ENCODE results near the gene GPR15LG.

The GPR15LG gene

GRCh38 chr10:84181631-84182030 lies 8.0 kb downstream of the GPR15LG start (continued):
- TF ChIP-seq PATZ1 (CRISPR knock-in tag; IDR thresholded peaks at IDR 0.05; ENCODE audit: borderline replicate concordance): no peak
- no peak for TF ChIP-seq ZC3H10 (CRISPR knock-in tag; IDR thresholded peaks at IDR 0.05)
- TF ChIP-seq GLIS3 (CRISPR knock-in tag; IDR thresholded peaks at IDR 0.05): no peak

GRCh38 chr10:84184517-84184916 lies 10.9 kb downstream of the GPR15LG start:
- no peak for ATAC-seq
- TF ChIP-seq, protein P1, sequence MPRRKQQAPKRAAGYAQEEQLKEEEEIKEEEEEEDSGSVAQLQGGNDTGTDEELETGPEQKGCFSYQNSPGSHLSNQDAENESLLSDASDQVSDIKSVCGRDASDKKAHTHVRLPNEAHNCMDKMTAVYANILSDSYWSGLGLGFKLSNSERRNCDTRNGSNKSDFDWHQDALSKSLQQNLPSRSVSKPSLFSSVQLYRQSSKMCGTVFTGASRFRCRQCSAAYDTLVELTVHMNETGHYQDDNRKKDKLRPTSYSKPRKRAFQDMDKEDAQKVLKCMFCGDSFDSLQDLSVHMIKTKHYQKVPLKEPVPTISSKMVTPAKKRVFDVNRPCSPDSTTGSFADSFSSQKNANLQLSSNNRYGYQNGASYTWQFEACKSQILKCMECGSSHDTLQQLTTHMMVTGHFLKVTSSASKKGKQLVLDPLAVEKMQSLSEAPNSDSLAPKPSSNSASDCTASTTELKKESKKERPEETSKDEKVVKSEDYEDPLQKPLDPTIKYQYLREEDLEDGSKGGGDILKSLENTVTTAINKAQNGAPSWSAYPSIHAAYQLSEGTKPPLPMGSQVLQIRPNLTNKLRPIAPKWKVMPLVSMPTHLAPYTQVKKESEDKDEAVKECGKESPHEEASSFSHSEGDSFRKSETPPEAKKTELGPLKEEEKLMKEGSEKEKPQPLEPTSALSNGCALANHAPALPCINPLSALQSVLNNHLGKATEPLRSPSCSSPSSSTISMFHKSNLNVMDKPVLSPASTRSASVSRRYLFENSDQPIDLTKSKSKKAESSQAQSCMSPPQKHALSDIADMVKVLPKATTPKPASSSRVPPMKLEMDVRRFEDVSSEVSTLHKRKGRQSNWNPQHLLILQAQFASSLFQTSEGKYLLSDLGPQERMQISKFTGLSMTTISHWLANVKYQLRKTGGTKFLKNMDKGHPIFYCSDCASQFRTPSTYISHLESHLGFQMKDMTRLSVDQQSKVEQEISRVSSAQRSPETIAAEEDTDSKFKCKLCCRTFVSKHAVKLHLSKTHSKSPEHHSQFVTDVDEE (CRISPR knock-in tag; IDR thresholded peaks at IDR 0.05): no peak
- TF ChIP-seq, protein P2, sequence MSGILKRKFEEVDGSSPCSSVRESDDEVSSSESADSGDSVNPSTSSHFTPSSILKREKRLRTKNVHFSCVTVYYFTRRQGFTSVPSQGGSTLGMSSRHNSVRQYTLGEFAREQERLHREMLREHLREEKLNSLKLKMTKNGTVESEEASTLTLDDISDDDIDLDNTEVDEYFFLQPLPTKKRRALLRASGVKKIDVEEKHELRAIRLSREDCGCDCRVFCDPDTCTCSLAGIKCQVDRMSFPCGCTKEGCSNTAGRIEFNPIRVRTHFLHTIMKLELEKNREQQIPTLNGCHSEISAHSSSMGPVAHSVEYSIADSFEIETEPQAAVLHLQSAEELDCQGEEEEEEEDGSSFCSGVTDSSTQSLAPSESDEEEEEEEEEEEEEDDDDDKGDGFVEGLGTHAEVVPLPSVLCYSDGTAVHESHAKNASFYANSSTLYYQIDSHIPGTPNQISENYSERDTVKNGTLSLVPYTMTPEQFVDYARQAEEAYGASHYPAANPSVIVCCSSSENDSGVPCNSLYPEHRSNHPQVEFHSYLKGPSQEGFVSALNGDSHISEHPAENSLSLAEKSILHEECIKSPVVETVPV (CRISPR knock-in tag; IDR thresholded peaks at IDR 0.05): no peak
- no peak for TF ChIP-seq ZFP3 (CRISPR knock-in tag; IDR thresholded peaks at IDR 0.05)
- no peak for TF ChIP-seq ZNF70 (CRISPR knock-in tag; IDR thresholded peaks at IDR 0.05)
- no peak for TF ChIP-seq BACH2 (CRISPR knock-in tag; IDR thresholded peaks at IDR 0.05; ENCODE audit: borderline replicate concordance)
- no peak for TF ChIP-seq ZNF565 (CRISPR knock-in tag; conservative IDR thresholded peaks at IDR 0.05; ENCODE audit: low read depth)
- TF ChIP-seq ARNTL (CRISPR knock-in tag; IDR thresholded peaks at IDR 0.05; ENCODE audit: borderline replicate concordance, low read depth): no peak
- TF ChIP-seq OSR1 (CRISPR knock-in tag; IDR thresholded peaks at IDR 0.05): no peak
- TF ChIP-seq, protein P3, sequence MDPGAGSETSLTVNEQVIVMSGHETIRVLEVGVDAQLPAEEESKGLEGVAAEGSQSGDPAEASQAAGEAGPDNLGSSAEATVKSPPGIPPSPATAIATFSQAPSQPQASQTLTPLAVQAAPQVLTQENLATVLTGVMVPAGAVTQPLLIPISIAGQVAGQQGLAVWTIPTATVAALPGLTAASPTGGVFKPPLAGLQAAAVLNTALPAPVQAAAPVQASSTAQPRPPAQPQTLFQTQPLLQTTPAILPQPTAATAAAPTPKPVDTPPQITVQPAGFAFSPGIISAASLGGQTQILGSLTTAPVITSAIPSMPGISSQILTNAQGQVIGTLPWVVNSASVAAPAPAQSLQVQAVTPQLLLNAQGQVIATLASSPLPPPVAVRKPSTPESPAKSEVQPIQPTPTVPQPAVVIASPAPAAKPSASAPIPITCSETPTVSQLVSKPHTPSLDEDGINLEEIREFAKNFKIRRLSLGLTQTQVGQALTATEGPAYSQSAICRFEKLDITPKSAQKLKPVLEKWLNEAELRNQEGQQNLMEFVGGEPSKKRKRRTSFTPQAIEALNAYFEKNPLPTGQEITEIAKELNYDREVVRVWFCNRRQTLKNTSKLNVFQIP (CRISPR knock-in tag; IDR thresholded peaks at IDR 0.05; ENCODE audit: borderline replicate concordance, low read depth): no peak
- TF ChIP-seq CREB5 (CRISPR knock-in tag; IDR thresholded peaks at IDR 0.05; ENCODE audit: low read depth): no peak
- no peak for TF ChIP-seq GLIS3 (CRISPR knock-in tag; IDR thresholded peaks at IDR 0.05)

GRCh38 chr10:84185526-84186175 lies 12.1 kb downstream of the GPR15LG start:
- ATAC-seq: no peak
- no peak for TF ChIP-seq ZNF8 (CRISPR knock-in tag; IDR thresholded peaks at IDR 0.05)
- TF ChIP-seq CREB5 (CRISPR knock-in tag; IDR thresholded peaks at IDR 0.05; ENCODE audit: low read depth): no peak
- TF ChIP-seq ARNTL (CRISPR knock-in tag; IDR thresholded peaks at IDR 0.05; ENCODE audit: borderline replicate concordance, low read depth): no peak

GRCh38 chr10:84188815-84189214 lies 15.2 kb downstream of the GPR15LG start:
- no peak for ATAC-seq
- TF ChIP-seq SNAI2 (CRISPR knock-in tag; IDR thresholded peaks at IDR 0.05) (no peak), TCF4 (CRISPR knock-in tag; IDR thresholded peaks at IDR 0.05; ENCODE audit: borderline replicate concordance) (no peak), ZFP30 (CRISPR knock-in tag; IDR thresholded peaks at IDR 0.05) (no peak), ZNF8 (CRISPR knock-in tag; IDR thresholded peaks at IDR 0.05) (no peak), ZFP3 (CRISPR knock-in tag; IDR thresholded peaks at IDR 0.05) (no peak), BACH2 (CRISPR knock-in tag; IDR thresholded peaks at IDR 0.05; ENCODE audit: borderline replicate concordance) (no peak), ESRRG (CRISPR knock-in tag; IDR thresholded peaks at IDR 0.05) (no peak), ZNF565 (CRISPR knock-in tag; conservative IDR thresholded peaks at IDR 0.05; ENCODE audit: low read depth) (no peak), ZC3H10 (CRISPR knock-in tag; IDR thresholded peaks at IDR 0.05) (no peak)
- TF ChIP-seq, protein P2 (CRISPR knock-in tag; IDR thresholded peaks at IDR 0.05): no peak
- TF ChIP-seq, protein P3 (CRISPR knock-in tag; IDR thresholded peaks at IDR 0.05; ENCODE audit: borderline replicate concordance, low read depth): no peak

Measured in SK-N-SH treated with all-trans-retinoic acid at 6 μM for 48 hours (cell line).